SK-N-SH (cell line): Measurements from ENCODE around the gene HRH1. TPM values are rescaled to one million over a fixed set of nuclear protein-coding genes. Genes with fewer than 3 reads are reported as not detected.

Experiments
- CTCF ChIA-PET: fragments of 300-600, 350-600 bp; formaldehyde crosslinking; extraction: SDS; loops from one replicate; lab custom pipeline; 2021; lab: Yijun Ruan, JAX
- POLR2A ChIA-PET: fragments of 350-600 bp; sonication (Branson Sonifier 250); formaldehyde crosslinking; extraction: SDS; loops from one replicate; lab custom pipeline; 2020; ENCODE audit warnings: antibody characterized with exemption, inconsistent platforms; lab: Yijun Ruan, JAX
- DNase-seq: peaks from one replicate; pipeline ENCODE4 v3.0.0; 2012
- H2AFZ ChIP-seq: fragments of 200-600 bp; sonication (generic); 2 replicates; pipeline ENCODE4 v1.8.1; 2016; ENCODE audit warnings: antibody characterized with exemption, mild to moderate bottlenecking, low read depth
- H3F3A ChIP-seq: fragments of 200-600 bp; sonication (generic); replicated peaks from 2 replicates; pipeline ENCODE3; 2016; ENCODE audit warnings: antibody characterized with exemption, mild to moderate bottlenecking; ENCODE audit not compliant: insufficient read depth
- H3K27ac ChIP-seq, 2 experiments: fragments of 200-500 bp in 1 of 2; fragments of 200-600 bp in 1 of 2; sonication (Bioruptor generic) in 1 of 2; sonication (generic), shearing (Covaris generic) in 1 of 2; 2 replicates each; pipeline versions ENCODE4 v1.5.1 to v1.6.1; 2014 to 2016; ENCODE audit warnings: low read depth in 2 of 2, inconsistent platforms in 1 of 2, low read length in 1 of 2, mild to moderate bottlenecking in 1 of 2, mixed read lengths in 1 of 2
- H3K27me3 ChIP-seq: fragments of 200-600 bp; sonication (generic), shearing (Covaris generic); 2 replicates; pipeline ENCODE4 v1.6.1; 2016; ENCODE audit warnings: mixed run types; ENCODE audit not compliant: insufficient read depth
- H3K36me3 ChIP-seq, 2 experiments: fragments of 200-500 bp in 1 of 2; fragments of 200-600 bp in 1 of 2; sonication (Bioruptor generic) in 1 of 2; sonication (generic) in 1 of 2; replicated peaks in 1 of 2; 2 replicates each; pipeline versions ENCODE3 to v1.5.1; 2014 to 2016; ENCODE audit warnings: low read length in 1 of 2, mild to moderate bottlenecking in 1 of 2; ENCODE audit not compliant: insufficient read depth in 2 of 2, control insufficient read depth in 1 of 2
- H3K4me1 ChIP-seq, 2 experiments: fragments of 200-500 bp in 1 of 2; fragments of 200-600 bp in 1 of 2; sonication (Bioruptor generic) in 1 of 2; sonication (generic), shearing (Covaris generic) in 1 of 2; 2 replicates each; pipeline versions ENCODE4 v1.5.1 to v1.6.1; 2014 to 2016; ENCODE audit warnings: low read depth in 1 of 2, low read length in 1 of 2, mixed run types in 1 of 2; ENCODE audit not compliant: insufficient read depth in 2 of 2, control insufficient read depth in 1 of 2
- H3K4me2 ChIP-seq: fragments of 200-600 bp; sonication (generic), shearing (Covaris generic); 2 replicates; pipeline ENCODE4 v1.6.1; 2017; ENCODE audit warnings: mixed run types
- H3K4me3 ChIP-seq, 2 experiments: fragments of 200-500 bp in 1 of 2; fragments of 200-600 bp in 1 of 2; sonication (Bioruptor generic) in 1 of 2; sonication (generic), shearing (Covaris generic) in 1 of 2; 2 replicates each; pipeline versions ENCODE4 v1.5.1 to v1.8.1; 2014 to 2016; ENCODE audit warnings: low read depth in 2 of 2, inconsistent platforms in 1 of 2, low read length in 1 of 2, mild to moderate bottlenecking in 1 of 2, mixed read lengths in 1 of 2, moderate library complexity in 1 of 2
- H3K79me2 ChIP-seq: fragments of 200-600 bp; sonication (generic); 2 replicates; pipeline ENCODE4 v1.8.1; 2017; ENCODE audit warnings: mild to moderate bottlenecking; ENCODE audit not compliant: insufficient read depth
- H3K9ac ChIP-seq: fragments of 200-600 bp; sonication (generic); 2 replicates; pipeline ENCODE4 v1.6.1; 2017; ENCODE audit warnings: mixed run types
- H3K9me2 ChIP-seq: fragments of 200-600 bp; sonication (generic); 2 replicates; pipeline ENCODE4 v1.6.1; 2017; ENCODE audit warnings: mixed run types
- H3K9me3 ChIP-seq: fragments of 200-600 bp; sonication (generic); 2 replicates; pipeline ENCODE4 v1.6.1; 2017; ENCODE audit warnings: mixed run types, mild to moderate bottlenecking, moderate library complexity
- H4K20me1 ChIP-seq: fragments of 200-600 bp; sonication (generic); 2 replicates; pipeline ENCODE4 v1.6.1; 2017; ENCODE audit warnings: mild to moderate bottlenecking, mixed run types; ENCODE audit not compliant: insufficient read depth
- CTCF ChIP-seq: fragments of 200-600 bp; sonication (generic); IDR thresholded peaks from 2 replicates; pipeline ENCODE4 v1.6.1; 2017; ENCODE audit warnings: antibody characterized with exemption, mild to moderate bottlenecking, moderate library complexity
- NFIC ChIP-seq: IDR thresholded peaks from 2 replicates; pipeline ENCODE4 v1.4.0; 2012; ENCODE audit warnings: borderline replicate concordance
- NRF1 ChIP-seq: IDR thresholded peaks from 2 replicates; pipeline ENCODE4 v1.6.1; 2012; ENCODE audit warnings: low read depth, mild to moderate bottlenecking, low read length
- PBX3 ChIP-seq: IDR thresholded peaks from 2 replicates; pipeline ENCODE4; 2012
- POLR2AphosphoS5 ChIP-seq: IDR thresholded peaks from 2 replicates; pipeline ENCODE4 v1.6.1; 2012; ENCODE audit warnings: low read depth, low read length
- SIN3A ChIP-seq: IDR thresholded peaks from 2 replicates; pipeline ENCODE4 v1.6.1; 2012; ENCODE audit warnings: low read depth, mild to moderate bottlenecking, low read length, moderate library complexity, borderline replicate concordance
- WGBS: methylation state at CpG from one replicate; pipeline ENCODE4 v1.1.6; 2017; ENCODE audit warnings: low lambda C conversion rate; 5-methylcytosine and 5-hydroxymethylcytosine counted together
- polyA plus RNA-seq, 3 experiments: library from polyadenylated mRNA; depleted of rRNA; stranded (reverse); fragments of >200 nt; gene quantifications; 2 replicates each; pipeline ENCODE4 v1.2.3, GENCODE V29; 2012

HRH1 gene
- polyA plus RNA-seq, 1 of the 3 experiments (the other 2 are of a cell fraction), result 6.2 TPM

- Histone ChIP-seq H3K79me2 (peaks cover 92% of the 10 kb centered on the region), H3F3A (peaks cover 5% of the 10 kb centered on the region), H3K36me3 (peaks cover 0 to 16% of the 10 kb centered on the region in 2 experiments), H3K4me3 (no peak overlapping the region), H3K27me3 (no peaks in the 10 kb centered on the region), H3K9ac (no peak overlapping the region), H3K27ac (no peak overlapping the region), H2AFZ (no peak overlapping the region), H3K9me2 (no peaks in the 10 kb centered on the region), H3K9me3 (no peaks in the 10 kb centered on the region), H3K4me1 (peaks cover 0 to 13% of the 10 kb centered on the region in 2 experiments; a peak in 1 of 4 replicates), H3K4me2 (no peak overlapping the region), H4K20me1 (no peaks in the 10 kb centered on the region; the same call in 1 of the 2 replicates)
- TF ChIP-seq NRF1 (no peak), SIN3A (no peak), PBX3 (no peak), POLR2AphosphoS5 (no peak), NFIC (no peak)
- no peak for DNase-seq
- 81% methylated on average over 5 of the region's 6 CpGs for WGBS
- CTCF ChIA-PET, result interaction anchor here (3.0 kb wide), 1 partner anchor 12 kb away, joined by 19 read pairs; no protein-coding TSS in a partner anchor
- POLR2A ChIA-PET, result interaction anchor here (0.7 kb wide), 1 partner anchor 8 kb away, joined by 5 read pairs; no protein-coding TSS in a partner anchor
Measured at GRCh38 chr3:11248596-11248995, 94.3 kb downstream of the HRH1 start.

GRCh38 chr3:11250902-11251806 is 96.9 kb downstream of the HRH1 start:
- H3K79me2 ChIP-seq, result peaks cover 91% of the 10 kb centered on the region
- peak overlapping the region in 1 of 2 experiments; percentile 40; a peak in 2 of 4 replicates for H3K27ac ChIP-seq
- CTCF ChIA-PET, result no interaction called here
- no peaks in the 10 kb centered on the region for H3K27me3 ChIP-seq
- peaks cover 0 to 2% of the 10 kb centered on the region in 2 experiments; a peak in 1 of 4 replicates for H3K4me1 ChIP-seq
- H3K9me3 ChIP-seq, result no peaks in the 10 kb centered on the region
- H3K9me2 ChIP-seq, result no peaks in the 10 kb centered on the region
- no peak overlapping the region for H3K4me2 ChIP-seq
- 72% methylated on average over 10 of the region's 10 CpGs for WGBS
- peaks cover 2 to 25% of the 10 kb centered on the region in 2 experiments for H3K36me3 ChIP-seq
- no peak overlapping the region for H3K4me3 ChIP-seq
- H3F3A ChIP-seq, result peaks cover 3% of the 10 kb centered on the region
- DNase-seq, result no peak
- POLR2A ChIA-PET, result no interaction called here
- H4K20me1 ChIP-seq, result no peaks in the 10 kb centered on the region
- H3K9ac ChIP-seq, result no peak overlapping the region
- peak overlapping the region; percentile 25; the same call in 1 of the 2 replicates for H2AFZ ChIP-seq
- no peak for TF ChIP-seq CTCF
